K562 (cell line): ENCODE results near the gene RAB24. TPM values are rescaled to one million over a fixed set of nuclear protein-coding genes. Genes with fewer than 3 reads are reported as not detected.

ENCODE experiments used
- ARID2 ChIP-seq: fragments of 450-650 bp; IDR thresholded peaks from 2 replicates; pipeline ENCODE4 v1.6.1; 2017; ENCODE audit warnings: antibody characterized with exemption, mild to moderate bottlenecking
- CTCF ChIP-seq, 3 experiments: IDR thresholded peaks in 2 of 3; conservative IDR thresholded peaks in 1 of 3; 2 replicates each; pipeline ENCODE4 v1.5.1; 2011 to 2012; ENCODE audit warnings: low read length in 3 of 3, mild to moderate bottlenecking in 3 of 3, control low read depth in 2 of 3, improper control_type of control experiment in 1 of 3, inconsistent platforms in 1 of 3, low read depth in 1 of 3, mixed read lengths in 1 of 3, moderate library complexity in 1 of 3; ENCODE audit not compliant: insufficient read depth in 2 of 3
- HNRNPH1 ChIP-seq: fragments of 200-400 bp; formaldehyde crosslinking; optimal IDR thresholded peaks from 2 replicates; pipeline ENCODE3; 2017; ENCODE audit warnings: low read depth, mild to moderate bottlenecking, low read length, moderate library complexity
- MTA1 ChIP-seq: fragments of 450-650 bp; IDR thresholded peaks from 2 replicates; pipeline ENCODE4 v1.6.1; 2017; ENCODE audit warnings: borderline replicate concordance
- NFE2L1 ChIP-seq: fragments of 450-650 bp; IDR thresholded peaks from 2 replicates; pipeline ENCODE4 v1.6.1; 2016; ENCODE audit warnings: missing genetic modification characterization, low read depth, mild to moderate bottlenecking, missing compliant biosample characterization, moderate library complexity, borderline replicate concordance
- NR2C2 ChIP-seq, 2 experiments: fragments of 200-800 bp in 1 of 2; sonication (Bioruptor generic) in 1 of 2; sonication (generic) in 1 of 2; formaldehyde crosslinking in 1 of 2; IDR thresholded peaks; 2 replicates each; pipeline versions ENCODE4 v1.6.1 to v1.8.0; 2016 to 2022; ENCODE audit warnings: mild to moderate bottlenecking in 1 of 2, missing compliant biosample characterization in 1 of 2, missing genetic modification characterization in 1 of 2, missing genetic modification reagents in 1 of 2
- NR4A1 ChIP-seq, 2 experiments: fragments of 250-450 bp in 1 of 2; fragments of 450-650 bp in 1 of 2; sonication (Bioruptor Pico) in 1 of 2; IDR thresholded peaks; 2 replicates each; pipeline versions ENCODE4 v1.4.0 to v1.6.1; 2016 to 2020; ENCODE audit warnings: mild to moderate bottlenecking in 2 of 2, missing compliant biosample characterization in 1 of 2, missing genetic modification characterization in 1 of 2, moderate library complexity in 1 of 2
- NRF1 ChIP-seq, 2 experiments: fragments of 450-650 bp; IDR thresholded peaks in 1 of 2; conservative IDR thresholded peaks in 1 of 2; 2 replicates each; pipeline ENCODE4 v1.6.1; 2014; ENCODE audit warnings: mild to moderate bottlenecking in 2 of 2
- RAD21 ChIP-seq, 2 experiments: fragments of 250-450 bp in 1 of 2; fragments of 450-650 bp in 1 of 2; sonication (Bioruptor Pico) in 1 of 2; formaldehyde crosslinking in 1 of 2; IDR thresholded peaks in 1 of 2; conservative IDR thresholded peaks in 1 of 2; 2 replicates each; pipeline versions ENCODE4 v1.4.0 to v1.8.0; 2020 to 2022; ENCODE audit warnings: mild to moderate bottlenecking in 2 of 2, moderate library complexity in 1 of 2
- SIN3A ChIP-seq, 2 experiments: fragments of 150-350 bp in 1 of 2; IDR thresholded peaks; 2 replicates each; pipeline ENCODE4 v1.6.1; 2011 to 2016; ENCODE audit warnings: borderline replicate concordance in 2 of 2, low read depth in 2 of 2, low read length in 2 of 2, mild to moderate bottlenecking in 2 of 2, moderate library complexity in 2 of 2; ENCODE audit not compliant: control insufficient read depth in 1 of 2
- TFE3 ChIP-seq: fragments of 450-650 bp; formaldehyde crosslinking; IDR thresholded peaks from 2 replicates; pipeline ENCODE4 v1.4.0; 2020; ENCODE audit warnings: mild to moderate bottlenecking, mixed read lengths
- USF1 ChIP-seq: sonication (generic); formaldehyde crosslinking; IDR thresholded peaks from 2 replicates; pipeline ENCODE4 v1.9.0; 2022; ENCODE audit warnings: mild to moderate bottlenecking, missing genetic modification reagents
- ZBTB33 ChIP-seq: sonication (generic); formaldehyde crosslinking; IDR thresholded peaks from 2 replicates; pipeline ENCODE4 v1.8.1; 2023; ENCODE audit warnings: mild to moderate bottlenecking, missing genetic modification reagents
- ZBTB7A ChIP-seq: IDR thresholded peaks from 2 replicates; pipeline ENCODE4 v1.6.1; 2011; ENCODE audit warnings: low read depth, mild to moderate bottlenecking, low read length, moderate library complexity, borderline replicate concordance; ENCODE audit not compliant: control insufficient read depth
- ZNF384 ChIP-seq: IDR thresholded peaks from 2 replicates; pipeline ENCODE4 v1.6.1; 2012; ENCODE audit warnings: low read depth, low read length, improper control_type of control experiment
- ZNF740 ChIP-seq, 3 experiments: fragments of 200-800 bp in 1 of 3; sonication (Bioruptor generic) in 1 of 3; sonication (generic) in 1 of 3; formaldehyde crosslinking in 1 of 3; IDR thresholded peaks; 2 replicates each; pipeline versions ENCODE4 v1.6.1 to v1.8.0; 2016 to 2022; ENCODE audit warnings: mild to moderate bottlenecking in 2 of 3, missing compliant biosample characterization in 2 of 3, missing genetic modification characterization in 2 of 3, missing genetic modification reagents in 1 of 3
- polyA plus RNA-seq, 8 experiments: library from polyadenylated mRNA; depleted of rRNA in 4 of 8; stranded (reverse) in 5 of 8; unstranded in 3 of 8; fragments of >200 nt; fragmentation: Nextera tagmentation in 2 of 8; fragmentation: Illumina TruSeq in 1 of 8; extraction: Ambion mirVana in 2 of 8; extraction: Trizol in 1 of 8; gene quantifications; 2 replicates each; pipeline versions ENCODE4 v1.2.1 to v1.2.3, GENCODE V29; 2011 to 2014; ENCODE audit warnings: inconsistent platforms in 1 of 8, missing spikeins in 1 of 8
- total RNA-seq, 7 experiments: library from RNA; depleted of rRNA in 6 of 7; stranded (reverse); fragments of >200 nt in 6 of 7; fragmentation: Illumina TruSeq in 2 of 7; extraction: Trizol in 2 of 7; gene quantifications; 2 replicates each; pipeline versions ENCODE4 v1.2.1 to v1.2.3, GENCODE V29; 2011 to 2021; ENCODE audit warnings: low replicate concordance in 1 of 7

The RAB24 gene
- total and polyA plus RNA-seq, 9 of the 15 experiments (the other 6 are each of a cell fraction or from before 2014, with no cell fraction given) = 13.9 to 107 (median 34.8) TPM

- TF ChIP-seq RAD21 (CRISPR knock-in tag; conservative IDR thresholded peaks at IDR 0.05 in 1 of 2, IDR thresholded peaks at IDR 0.05 in 1 of 2) (peak in 1 of 2 experiments; percentile 45; a peak in 2 of 4 replicates), ZBTB33 (CRISPR knock-in tag) (0 out of 2 replicates have a peak, but pooled peaks have one; percentile 26), NFE2L1 (tag) (no peak), ZNF740 (CRISPR knock-in tag; IDR thresholded peaks at IDR 0.05) (peak; percentile 74; the same call in 1 of the 2 replicates), ZNF740 (tag; IDR thresholded peaks at IDR 0.05) (no peak), CTCF (IDR thresholded peaks at IDR 0.05 in 2 of 3, conservative IDR thresholded peaks at IDR 0.05 in 1 of 3; ENCODE audit: insufficient read depth in 2 of 3, low read depth in 1 of 3, low read length in 3 of 3) (peak; percentile 53 to 74 (median 61)), ZBTB7A (peak; percentile 38; the same call in 1 of the 2 replicates), TFE3 (CRISPR knock-in tag) (no peak), USF1 (0 out of 2 replicates have a peak, but pooled peaks have one; percentile 7), ARID2 (no peak), NRF1 (conservative IDR thresholded peaks at IDR 0.05 in 1 of 2, IDR thresholded peaks at IDR 0.05 in 1 of 2) (peak; percentile 56 to 63), NR4A1 (CRISPR knock-in tag; IDR thresholded peaks at IDR 0.05) (peak; percentile 19; the same call in 1 of the 2 replicates), NR4A1 (tag; IDR thresholded peaks at IDR 0.05) (no peak), SIN3A (IDR thresholded peaks at IDR 0.05; ENCODE audit: borderline replicate concordance in 2 of 2, control insufficient read depth in 1 of 2, low read depth in 2 of 2, low read length in 2 of 2) (peak in 1 of 2 experiments; percentile 59; a peak in 1 of 4 replicates), MTA1 (no peak), ZNF384 (no peak), HNRNPH1 (no peak), NR2C2 (CRISPR knock-in tag; IDR thresholded peaks at IDR 0.05) (no peak), NR2C2 (tag; IDR thresholded peaks at IDR 0.05) (no peak)
These were observed 987 bp downstream of the RAB24 start (continued) for GRCh38 chr5:177302354-177303110.
